CD14-positive monocyte (primary cell): ENCODE measurements around the gene TGFA. TPM values are rescaled to one million over a fixed set of nuclear protein-coding genes. Genes with fewer than 3 reads are reported as not detected.

Experiments
- DNase-seq, 3 donors: peaks; one replicate each; pipeline ENCODE4 v3.0.0-alpha.2; 2011 to 2022
- H2AFZ ChIP-seq: 2 replicates; pipeline ENCODE4 v1.6.0; 2012; ENCODE audit warnings: mild to moderate bottlenecking, low read depth, low read length, inconsistent platforms; ENCODE audit not compliant: insufficient read depth, poor library complexity, severe bottlenecking
- H3K27ac ChIP-seq, 2 donors: 1 replicate in 1 of 2; 2 replicates in 1 of 2; pipeline ENCODE4 v1.5.1; 2012 to 2013; ENCODE audit warnings: low read length in 2 of 2, control low read depth in 1 of 2, inconsistent platforms in 1 of 2, low read depth in 1 of 2, mild to moderate bottlenecking in 1 of 2
- H3K27me3 ChIP-seq, 2 donors: one replicate each; pipeline versions ENCODE4 v1.6.0 to v1.6.1; 2011 to 2013; ENCODE audit warnings: low read length in 2 of 2; ENCODE audit not compliant: control insufficient read depth in 2 of 2, insufficient read depth in 2 of 2
- H3K36me3 ChIP-seq, 2 donors: replicated peaks in 1 of 2; 1 replicate in 1 of 2; 2 replicates in 1 of 2; pipeline versions ENCODE4 v1.5.1 to v1.6.1; 2012 to 2013; ENCODE audit warnings: low read length in 2 of 2, control low read depth in 1 of 2, inconsistent platforms in 1 of 2, mild to moderate bottlenecking in 1 of 2; ENCODE audit not compliant: insufficient read depth in 2 of 2, control insufficient read depth in 1 of 2
- H3K4me1 ChIP-seq, 2 donors: 1 replicate in 1 of 2; 2 replicates in 1 of 2; pipeline versions ENCODE4 v1.5.1 to v1.6.1; 2012 to 2013; ENCODE audit warnings: low read length in 2 of 2, control low read depth in 1 of 2, inconsistent platforms in 1 of 2, mild to moderate bottlenecking in 1 of 2, moderate library complexity in 1 of 2; ENCODE audit not compliant: insufficient read depth in 2 of 2, control insufficient read depth in 1 of 2
- H3K4me2 ChIP-seq: replicated peaks from 2 replicates; pipeline ENCODE3; 2012; ENCODE audit warnings: low read length, moderate library complexity, mild to moderate bottlenecking; ENCODE audit not compliant: poor library complexity, severe bottlenecking; ENCODE audit errors: extremely low read depth
- H3K4me3 ChIP-seq, 3 experiments: fragments of 200-600 bp in 1 of 3; sonication (generic) in 1 of 3; replicated peaks in 1 of 3; 1 replicate in 2 of 3; 2 replicates in 1 of 3; pipeline ENCODE4 v1.5.1; 2011 to 2013; ENCODE audit warnings: low read length in 3 of 3, mild to moderate bottlenecking in 3 of 3, control low read depth in 2 of 3, low read depth in 2 of 3, inconsistent platforms in 1 of 3, moderate library complexity in 1 of 3
- H3K79me2 ChIP-seq: 2 replicates; pipeline ENCODE4 v1.6.0; 2012; ENCODE audit warnings: mild to moderate bottlenecking, control low read depth, inconsistent platforms, low read length, moderate library complexity; ENCODE audit not compliant: insufficient read depth
- H3K9ac ChIP-seq: 2 replicates; pipeline ENCODE4 v1.6.0; 2017; ENCODE audit warnings: low read length, mild to moderate bottlenecking; ENCODE audit not compliant: insufficient read depth, poor library complexity, severe bottlenecking
- H3K9me3 ChIP-seq, 2 donors: replicated peaks in 1 of 2; 1 replicate in 1 of 2; 2 replicates in 1 of 2; pipeline versions ENCODE4 v1.5.1 to v1.6.1; 2012 to 2013; ENCODE audit warnings: low read length in 2 of 2, control low read depth in 1 of 2; ENCODE audit not compliant: control insufficient read depth in 1 of 2, insufficient read depth in 1 of 2
- H4K20me1 ChIP-seq: 2 replicates; pipeline ENCODE4 v1.6.0; 2012; ENCODE audit warnings: mild to moderate bottlenecking, low read length, control low read depth, moderate library complexity; ENCODE audit not compliant: insufficient read depth
- H3K27ac Mint-ChIP-seq, 7 donors: one replicate each; pipeline ENCODE4 v1.8.0; 2020; ENCODE audit warnings: mild to moderate bottlenecking in 7 of 7, mixed read lengths in 7 of 7, moderate library complexity in 6 of 7, inconsistent platforms in 2 of 7
- H3K27me3 Mint-ChIP-seq, 3 donors: one replicate each; pipeline ENCODE4 v1.8.0; 2021 to 2022; ENCODE audit warnings: low read depth in 3 of 3, mild to moderate bottlenecking in 3 of 3, mixed read lengths in 3 of 3, moderate library complexity in 3 of 3, inconsistent platforms in 1 of 3
- H3K36me3 Mint-ChIP-seq, 2 donors: one replicate each; pipeline ENCODE4 v1.8.0; 2020; ENCODE audit warnings: mixed read lengths in 2 of 2, inconsistent platforms in 1 of 2, mild to moderate bottlenecking in 1 of 2
- H3K4me1 Mint-ChIP-seq: one replicate; pipeline ENCODE4 v1.8.0; 2020; ENCODE audit warnings: mild to moderate bottlenecking, mixed read lengths
- H3K4me3 Mint-ChIP-seq, 2 donors: one replicate each; pipeline ENCODE4 v1.8.0; 2020; ENCODE audit warnings: mild to moderate bottlenecking in 2 of 2, mixed read lengths in 2 of 2, moderate library complexity in 1 of 2
- H3K9me3 Mint-ChIP-seq, 7 donors: one replicate each; pipeline ENCODE4 v1.8.0; 2020 to 2022; ENCODE audit warnings: mixed read lengths in 7 of 7, mild to moderate bottlenecking in 6 of 7, moderate library complexity in 6 of 7, inconsistent platforms in 2 of 7
- CTCF ChIP-seq: fragments of 200-600 bp; IDR thresholded peaks from one replicate; pipeline ENCODE4 v1.8.0; 2022; ENCODE audit warnings: antibody characterized with exemption, mild to moderate bottlenecking
- WGBS: methylation state at CpG from one replicate; pipeline ENCODE4 v1.1.5; 2013; ENCODE audit warnings: missing lambda C conversion rate; ENCODE audit not compliant: insufficient coverage; 5-methylcytosine and 5-hydroxymethylcytosine counted together
- intact Hi-C, 2 donors: fragments of 100-400 bp; cut with micrococcal nuclease; formaldehyde crosslinking; loops; one replicate each; pipeline versions ENCODE4 v1.15.0 to v1.15.1; 2023
- polyA plus RNA-seq, 3 donors: library from polyadenylated mRNA; depleted of rRNA in 1 of 3; unstranded in 2 of 3; stranded (reverse) in 1 of 3; fragments of 300-500 nt in 2 of 3; fragments of >200 nt in 1 of 3; fragmentation: Illumina TruSeq in 2 of 3; gene quantifications; 1 replicate in 2 of 3; 2 replicates in 1 of 3; pipeline ENCODE4 v1.2.3, GENCODE V29; 2012 to 2021

TGFA gene
- polyA plus RNA-seq, 3 donors: 1.7 to 2.5 (median 1.7) TPM

GRCh38 chr2:70498054-70498453 is 55.6 kb downstream of the TGFA start:
- TF ChIP-seq CTCF: peak; percentile 63
- Mint-ChIP-seq H3K27me3 (peaks cover 1 to 7% (median 3%) of the 10 kb centered on the region in 3 donors), H3K36me3 (no peaks in the 10 kb centered on the region), H3K4me1 (peaks cover 1% of the 10 kb centered on the region), H3K27ac (no peak overlapping the region), H3K4me3 (no peak overlapping the region), H3K9me3 (peaks cover 0 to 2% (median 0%) of the 10 kb centered on the region in 7 donors)
- Histone ChIP-seq H3K4me3 (no peak overlapping the region), H3K79me2 (no peaks in the 10 kb centered on the region), H3K9ac (no peak overlapping the region), H3K9me3 (no peaks in the 10 kb centered on the region), H3K27me3 (no peaks in the 10 kb centered on the region), H4K20me1 (no peaks in the 10 kb centered on the region), H2AFZ (no peak overlapping the region), H3K27ac (no peak overlapping the region), H3K36me3 (no peaks in the 10 kb centered on the region), H3K4me1 (no peaks in the 10 kb centered on the region), H3K4me2 (no peak overlapping the region)
- DNase-seq: no peak
- intact Hi-C loops: loop anchor here in 1 of 2 donors (10.0 kb wide), 1 partner anchor 57 kb away; the partner anchor contains the start of gene TGFA

GRCh38 chr2:70496819-70497218 is 56.8 kb downstream of the TGFA start:
- no peaks in the 10 kb centered on the region for H3K36me3 ChIP-seq
- H3K4me3 Mint-ChIP-seq: no peak overlapping the region
- 93% methylated on average over 4 of the region's 5 CpGs for WGBS
- TF ChIP-seq CTCF: no peak
- H3K27ac ChIP-seq: no peak overlapping the region
- no peaks in the 10 kb centered on the region for H4K20me1 ChIP-seq
- H3K4me1 Mint-ChIP-seq: peaks cover 1% of the 10 kb centered on the region
- no peak overlapping the region for H3K27ac Mint-ChIP-seq
- no peak overlapping the region for H3K4me3 ChIP-seq
- H3K9ac ChIP-seq: no peak overlapping the region
- no peaks in the 10 kb centered on the region for H3K36me3 Mint-ChIP-seq
- intact Hi-C loops: loop anchor here in 1 of 2 donors (10.0 kb wide), 1 partner anchor 58 kb away; the partner anchor contains the start of gene TGFA
- peaks cover 0 to 2% (median 0%) of the 10 kb centered on the region in 7 donors for H3K9me3 Mint-ChIP-seq
- H3K27me3 ChIP-seq: no peaks in the 10 kb centered on the region
- DNase-seq: no peak
- H2AFZ ChIP-seq: no peak overlapping the region
- peaks cover 0 to 7% (median 3%) of the 10 kb centered on the region in 3 donors for H3K27me3 Mint-ChIP-seq
- H3K4me1 ChIP-seq: no peaks in the 10 kb centered on the region
- H3K4me2 ChIP-seq: no peak overlapping the region
- no peaks in the 10 kb centered on the region for H3K79me2 ChIP-seq
- no peaks in the 10 kb centered on the region for H3K9me3 ChIP-seq
